CD4-positive, CD25-positive, alpha-beta regulatory T cell (primary cell): Measurements from ENCODE around the gene ABTB2. TPM values are rescaled to one million over a fixed set of nuclear protein-coding genes. Genes with fewer than 3 reads are reported as not detected.

Experiments used
- ATAC-seq, 2 donors: fragments of 150-1000 bp; cut with Tn5 transposase; one replicate each; pipeline ENCODE4 v1.10.0; 2021; ENCODE audit warnings: low read depth in 2 of 2, moderate number of reproducible peaks in 2 of 2, moderate library complexity in 1 of 2
- DNase-seq, 3 donors: peaks; one replicate each; pipeline versions ENCODE4 v3.0.0 to v3.0.0-alpha.2; 2012 to 2022; ENCODE audit warnings: mixed read lengths in 1 of 3
- H3K27ac ChIP-seq: one replicate; pipeline ENCODE4 v1.7.0; 2013; ENCODE audit warnings: mild to moderate bottlenecking, low read length; ENCODE audit not compliant: insufficient read depth, poor library complexity, severe bottlenecking
- H3K27me3 ChIP-seq: one replicate; pipeline ENCODE4 v1.7.0; 2013; ENCODE audit warnings: low read length; ENCODE audit not compliant: control insufficient read depth, insufficient read depth
- H3K36me3 ChIP-seq: one replicate; pipeline ENCODE4 v1.7.0; 2013; ENCODE audit warnings: mild to moderate bottlenecking, low read length, moderate library complexity; ENCODE audit not compliant: control insufficient read depth, insufficient read depth
- H3K4me1 ChIP-seq: 2 replicates; pipeline ENCODE4 v1.7.0; 2013; ENCODE audit warnings: mild to moderate bottlenecking, low read length; ENCODE audit not compliant: insufficient read depth, control insufficient read depth, poor library complexity, severe bottlenecking
- H3K4me3 ChIP-seq: one replicate; pipeline ENCODE4 v1.7.0; 2013; ENCODE audit warnings: low read depth, mild to moderate bottlenecking, low read length, moderate library complexity
- H3K9me3 ChIP-seq, 2 experiments: 1 replicate in 1 of 2; 2 replicates in 1 of 2; pipeline ENCODE4 v1.7.0; 2013; ENCODE audit warnings: low read length in 2 of 2, mild to moderate bottlenecking in 1 of 2, moderate library complexity in 1 of 2; ENCODE audit not compliant: control insufficient read depth in 2 of 2
- H3K27ac Mint-ChIP-seq, 3 donors: one replicate each; pipeline ENCODE4 v1.8.0; 2020 to 2022; ENCODE audit warnings: mild to moderate bottlenecking in 3 of 3, mixed read lengths in 3 of 3, moderate library complexity in 2 of 3
- H3K27me3 Mint-ChIP-seq: one replicate; pipeline ENCODE4 v1.8.0; 2022; ENCODE audit warnings: mild to moderate bottlenecking, mixed read lengths
- H3K36me3 Mint-ChIP-seq: one replicate; pipeline ENCODE4 v1.8.0; 2020; ENCODE audit warnings: mixed read lengths
- H3K4me1 Mint-ChIP-seq, 4 donors: one replicate each; pipeline ENCODE4 v1.8.0; 2020 to 2022; ENCODE audit warnings: mixed read lengths in 4 of 4, mild to moderate bottlenecking in 1 of 4
- H3K4me3 Mint-ChIP-seq, 4 donors: one replicate each; pipeline ENCODE4 v1.8.0; 2020 to 2022; ENCODE audit warnings: mild to moderate bottlenecking in 4 of 4, mixed read lengths in 4 of 4, moderate library complexity in 3 of 4
- H3K9me3 Mint-ChIP-seq, 7 donors: one replicate each; pipeline ENCODE4 v1.8.0; 2020 to 2022; ENCODE audit warnings: mixed read lengths in 7 of 7, mild to moderate bottlenecking in 3 of 7, moderate library complexity in 2 of 7
- polyA plus RNA-seq, 4 donors: library from polyadenylated mRNA; unstranded; fragments of 300-500 nt; fragmentation: Illumina TruSeq; gene quantifications; one replicate each; pipeline ENCODE4 v1.2.3, GENCODE V29; 2021
- total RNA-seq: library from RNA; stranded (reverse); gene quantifications from one replicate; pipeline ENCODE4 v1.2.3, GENCODE V29; 2022

Gene ABTB2
- total and polyA plus RNA-seq, 5 donors from 2014 or later: 0.12 to 0.89 (median 0.13) TPM; not detected in 2

- Histone ChIP-seq H3K36me3 (no peaks in the 10 kb centered on the region), H3K27ac (no peak overlapping the region), H3K4me3 (no peak overlapping the region), H3K9me3 (no peaks in the 10 kb centered on the region), H3K27me3 (no peaks in the 10 kb centered on the region), H3K4me1 (no peaks in the 10 kb centered on the region)
- DNase-seq (no peak), ATAC-seq (no peak)
- Mint-ChIP-seq H3K9me3 (no peaks in the 10 kb centered on the region), H3K27ac (no peak overlapping the region), H3K36me3 (no peaks in the 10 kb centered on the region), H3K4me3 (no peak overlapping the region), H3K27me3 (no peaks in the 10 kb centered on the region), H3K4me1 (peaks cover 0 to 3% (median 0%) of the 10 kb centered on the region in 4 donors)
Measured at GRCh38 chr11:34168642-34169420, 189.0 kb downstream of the ABTB2 start.

DNA sequence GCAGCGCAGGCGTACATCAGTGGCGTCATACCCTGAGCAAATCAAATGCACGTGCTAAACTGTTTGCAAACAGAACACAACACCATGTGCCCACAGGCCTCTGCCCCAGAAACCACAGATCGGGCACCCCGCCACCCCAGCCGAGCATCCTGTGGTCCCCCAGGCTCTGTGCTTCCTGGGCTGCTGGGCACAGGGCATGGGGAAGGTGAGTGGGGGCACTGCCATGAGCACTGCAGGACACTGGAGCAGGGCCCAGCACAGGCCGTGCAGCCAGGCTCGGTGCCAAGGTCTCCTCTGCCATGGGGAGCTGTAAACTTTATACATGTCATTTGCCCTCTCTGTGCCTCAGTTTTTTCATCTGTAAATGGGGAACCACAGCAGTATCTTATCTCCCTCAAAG, 189.8 kb downstream of the ABTB2 start:
- no peaks in the 10 kb centered on the region for H3K36me3 Mint-ChIP-seq
- Histone ChIP-seq H3K9me3 (no peaks in the 10 kb centered on the region), H3K36me3 (no peaks in the 10 kb centered on the region), H3K27me3 (no peaks in the 10 kb centered on the region), H3K4me3 (no peak overlapping the region), H3K27ac (no peak overlapping the region), H3K4me1 (no peaks in the 10 kb centered on the region)
- H3K4me3 Mint-ChIP-seq: no peak overlapping the region
- no peak for ATAC-seq
- H3K4me1 Mint-ChIP-seq: no peaks in the 10 kb centered on the region
- no peaks in the 10 kb centered on the region for H3K27me3 Mint-ChIP-seq
- no peak overlapping the region for H3K27ac Mint-ChIP-seq
- DNase-seq: no peak
- no peaks in the 10 kb centered on the region for H3K9me3 Mint-ChIP-seq

GRCh38 chr11:34166806-34167740, 190.7 kb downstream of the ABTB2 start:
- no peaks in the 10 kb centered on the region for H3K4me1 ChIP-seq
- no peaks in the 10 kb centered on the region for H3K4me1 Mint-ChIP-seq
- H3K27me3 Mint-ChIP-seq: no peaks in the 10 kb centered on the region
- no peak overlapping the region for H3K27ac Mint-ChIP-seq
- no peak overlapping the region for H3K4me3 ChIP-seq
- H3K36me3 Mint-ChIP-seq: no peaks in the 10 kb centered on the region
- H3K27me3 ChIP-seq: no peaks in the 10 kb centered on the region
- ATAC-seq: no peak
- H3K9me3 ChIP-seq: no peaks in the 10 kb centered on the region
- DNase-seq: no peak
- no peaks in the 10 kb centered on the region for H3K9me3 Mint-ChIP-seq
- no peaks in the 10 kb centered on the region for H3K36me3 ChIP-seq
- H3K4me3 Mint-ChIP-seq: no peak overlapping the region
- no peak overlapping the region for H3K27ac ChIP-seq

DNA sequence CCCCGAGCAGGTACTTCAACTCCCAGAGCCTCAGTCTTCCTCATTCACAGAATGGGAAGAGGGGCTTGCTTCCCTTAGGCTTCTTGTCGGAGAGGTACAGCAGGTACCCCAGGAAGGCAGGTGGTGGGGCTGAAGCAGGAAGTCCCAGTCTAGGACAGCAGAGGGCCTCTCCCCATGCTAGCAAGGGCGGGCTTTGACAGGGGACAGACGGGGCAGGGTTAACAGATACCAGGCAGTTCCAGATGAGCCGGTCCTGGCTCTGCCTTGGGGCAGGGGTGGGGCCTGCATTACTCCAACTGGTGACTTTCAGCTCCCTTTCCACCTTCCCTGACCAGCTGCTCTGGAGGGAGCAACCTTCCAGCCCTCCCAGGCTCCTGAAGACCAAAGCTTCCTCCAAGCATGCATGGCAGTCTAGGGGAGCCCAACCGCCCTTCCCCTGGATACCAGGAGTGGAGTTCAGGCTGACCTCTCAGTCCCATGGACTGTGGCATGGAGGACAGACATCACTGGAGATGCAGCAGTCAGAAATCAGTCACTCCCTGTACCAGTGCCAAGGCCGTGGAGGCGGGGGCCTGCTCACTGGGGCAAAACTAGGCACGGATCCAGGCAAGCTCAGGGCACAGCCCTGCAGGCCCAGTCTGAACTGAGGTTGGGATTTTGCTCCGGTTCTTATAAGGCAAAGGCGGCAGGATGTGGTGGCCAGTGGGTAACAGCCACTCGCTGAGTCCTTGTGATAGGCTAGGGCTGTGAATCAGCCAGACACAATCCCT, 191.8 kb downstream of the ABTB2 start:
- H3K36me3 ChIP-seq: no peaks in the 10 kb centered on the region
- H3K4me3 Mint-ChIP-seq: no peak overlapping the region
- no peaks in the 10 kb centered on the region for H3K27me3 ChIP-seq
- no peaks in the 10 kb centered on the region for H3K36me3 Mint-ChIP-seq
- no peak for DNase-seq
- ATAC-seq: no peak
- no peaks in the 10 kb centered on the region for H3K9me3 ChIP-seq
- H3K27me3 Mint-ChIP-seq: no peaks in the 10 kb centered on the region
- H3K27ac Mint-ChIP-seq: no peak overlapping the region
- H3K4me3 ChIP-seq: no peak overlapping the region
- H3K4me1 ChIP-seq: no peaks in the 10 kb centered on the region
- H3K27ac ChIP-seq: no peak overlapping the region
- H3K4me1 Mint-ChIP-seq: no peaks in the 10 kb centered on the region
- H3K9me3 Mint-ChIP-seq: no peaks in the 10 kb centered on the region

DNA sequence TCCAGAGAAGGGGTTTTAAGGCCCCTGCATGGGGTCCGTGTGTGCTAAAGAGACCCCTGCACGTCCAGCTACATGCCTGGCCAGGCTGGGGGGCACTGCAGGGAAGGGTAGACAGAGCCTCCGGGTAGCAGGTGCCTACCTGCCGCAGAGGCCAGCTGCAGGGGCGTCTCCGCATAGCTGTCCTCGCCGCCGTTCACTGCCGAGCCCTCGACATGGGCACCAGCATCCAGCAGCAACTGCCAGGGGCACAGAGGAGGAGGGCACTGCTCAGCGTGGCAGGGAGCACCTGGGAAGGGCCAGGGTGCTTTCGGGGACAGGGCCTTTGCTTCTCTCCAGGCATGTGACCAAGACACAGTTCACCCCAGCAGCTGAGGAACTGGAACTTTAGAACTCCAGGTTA, 192.7 kb downstream of the ABTB2 start:
- no peak for DNase-seq
- no peak overlapping the region for H3K27ac ChIP-seq

GRCh38 chr11:34162856-34163255, 195.0 kb downstream of the ABTB2 start:
- Histone ChIP-seq H3K4me1 (no peaks in the 10 kb centered on the region), H3K4me3 (no peak overlapping the region), H3K27ac (no peak overlapping the region), H3K27me3 (no peaks in the 10 kb centered on the region), H3K9me3 (no peaks in the 10 kb centered on the region), H3K36me3 (no peaks in the 10 kb centered on the region)
- Mint-ChIP-seq H3K27me3 (no peaks in the 10 kb centered on the region), H3K36me3 (no peaks in the 10 kb centered on the region), H3K4me3 (no peak overlapping the region), H3K27ac (no peak overlapping the region), H3K9me3 (no peaks in the 10 kb centered on the region), H3K4me1 (peaks cover 0 to 4% (median 0%) of the 10 kb centered on the region in 4 donors)
- DNase-seq: no peak
- no peak for ATAC-seq

More for the DNA sequence above, 192.7 kb downstream of the ABTB2 start:
- Histone ChIP-seq H3K27me3 (no peaks in the 10 kb centered on the region), H3K9me3 (no peaks in the 10 kb centered on the region), H3K36me3 (no peaks in the 10 kb centered on the region), H3K4me3 (no peak overlapping the region), H3K4me1 (no peaks in the 10 kb centered on the region)
- no peak for ATAC-seq
- Mint-ChIP-seq H3K27ac (no peak overlapping the region), H3K27me3 (no peaks in the 10 kb centered on the region), H3K4me1 (peaks cover 0 to under 1% (median 0%) of the 10 kb centered on the region in 4 donors), H3K4me3 (no peak overlapping the region), H3K36me3 (no peaks in the 10 kb centered on the region), H3K9me3 (no peaks in the 10 kb centered on the region)

GRCh38 chr11:34162493-34162820, 195.4 kb downstream of the ABTB2 start:
- H3K27ac Mint-ChIP-seq: no peak overlapping the region
- Histone ChIP-seq H3K36me3 (no peaks in the 10 kb centered on the region), H3K9me3 (no peaks in the 10 kb centered on the region), H3K4me3 (no peak overlapping the region), H3K4me1 (no peaks in the 10 kb centered on the region), H3K27ac (no peak overlapping the region), H3K27me3 (no peaks in the 10 kb centered on the region)
- DNase-seq: no peak
- no peak overlapping the region for H3K4me3 Mint-ChIP-seq
- no peak for ATAC-seq
- H3K9me3 Mint-ChIP-seq: no peaks in the 10 kb centered on the region
- no peaks in the 10 kb centered on the region for H3K27me3 Mint-ChIP-seq
- peaks cover 0 to 4% (median 0%) of the 10 kb centered on the region in 4 donors for H3K4me1 Mint-ChIP-seq
- H3K36me3 Mint-ChIP-seq: no peaks in the 10 kb centered on the region
